HCEC 1CT (cell line): ENCODE data around the gene FKBP5.
"Not testable (repeated sequence)": the region's sequence is repeated elsewhere in the genome, so short reads cannot be mapped to it uniquely, and the experiment has no call there.

Experiments
- DNase-seq: peaks from one replicate; pipeline ENCODE4 v3.0.0-alpha.2; 2017

Gene FKBP5

DNA sequence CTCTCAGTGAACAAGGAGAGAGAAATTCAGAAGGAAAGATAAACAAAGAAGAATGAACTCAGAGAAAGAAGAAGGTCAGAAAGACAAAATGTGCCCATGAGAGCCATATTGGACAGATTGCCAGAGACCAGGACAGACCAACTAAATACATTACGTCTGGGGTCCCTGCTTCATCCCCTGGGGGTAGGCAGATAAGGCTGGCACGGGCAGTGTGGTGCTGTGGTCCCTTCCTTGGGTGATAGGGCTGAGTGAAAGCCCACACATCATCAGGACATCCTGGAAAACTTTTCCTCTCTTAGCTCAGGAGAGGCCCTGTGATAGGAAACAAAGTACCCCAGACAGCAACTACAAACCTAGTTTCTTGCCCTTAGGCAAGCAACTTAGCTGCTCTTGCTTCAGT, 34.9 kb upstream of the FKBP5 start:
- no peak for DNase-seq

GRCh38 chr6:35722121-35722761, 33.5 kb upstream of the FKBP5 start:
- no peak for DNase-seq

DNA sequence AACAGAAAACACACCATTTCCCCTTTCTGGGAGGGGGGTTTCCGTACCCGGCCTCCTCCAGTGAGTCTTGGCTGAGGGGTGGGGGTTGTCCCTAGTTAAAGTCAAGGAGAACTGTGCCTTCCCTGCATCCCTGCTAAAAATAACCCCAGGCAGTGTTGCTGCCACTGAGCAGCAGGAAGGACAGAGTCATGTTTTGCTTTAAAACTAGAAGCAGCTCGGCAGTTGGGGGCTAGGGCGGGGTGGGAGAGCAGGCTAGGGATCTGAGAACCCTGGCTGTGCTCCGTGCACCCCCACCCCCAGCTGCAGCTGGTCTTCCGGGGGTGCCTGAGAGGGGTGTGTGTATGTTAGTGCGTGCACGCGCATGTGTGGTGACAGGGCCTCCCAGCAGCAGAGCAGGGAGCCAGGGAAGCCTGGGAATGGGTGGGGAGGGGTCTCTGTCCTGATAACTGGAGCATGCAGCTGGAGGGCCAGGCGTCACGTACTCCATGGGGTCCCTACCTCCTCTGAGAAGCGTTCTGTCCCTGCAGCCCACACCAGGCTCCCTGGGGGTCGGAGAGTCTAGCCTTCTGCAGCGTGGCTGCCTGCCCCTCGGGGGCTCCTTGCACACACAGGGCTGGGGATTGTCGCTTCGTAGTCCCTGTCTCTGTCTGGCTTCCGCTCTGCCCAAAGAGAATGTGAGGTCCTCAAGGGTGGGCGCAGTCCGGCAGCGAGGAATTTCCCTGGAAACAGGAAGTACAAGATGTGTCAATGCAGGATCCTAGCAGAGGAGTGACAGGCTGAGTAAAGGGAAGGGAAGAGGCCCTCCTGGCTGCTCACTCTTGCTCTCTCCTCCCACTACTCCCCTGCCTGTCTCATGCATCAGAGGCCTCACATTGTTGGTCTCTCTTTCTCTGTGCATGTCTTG, 31.4 kb upstream of the FKBP5 start:
- DNase-seq, result no peak

- DNase-seq, result no peak
Measured at GRCh38 chr6:35719404-35719829, 30.7 kb upstream of the FKBP5 start.

DNA sequence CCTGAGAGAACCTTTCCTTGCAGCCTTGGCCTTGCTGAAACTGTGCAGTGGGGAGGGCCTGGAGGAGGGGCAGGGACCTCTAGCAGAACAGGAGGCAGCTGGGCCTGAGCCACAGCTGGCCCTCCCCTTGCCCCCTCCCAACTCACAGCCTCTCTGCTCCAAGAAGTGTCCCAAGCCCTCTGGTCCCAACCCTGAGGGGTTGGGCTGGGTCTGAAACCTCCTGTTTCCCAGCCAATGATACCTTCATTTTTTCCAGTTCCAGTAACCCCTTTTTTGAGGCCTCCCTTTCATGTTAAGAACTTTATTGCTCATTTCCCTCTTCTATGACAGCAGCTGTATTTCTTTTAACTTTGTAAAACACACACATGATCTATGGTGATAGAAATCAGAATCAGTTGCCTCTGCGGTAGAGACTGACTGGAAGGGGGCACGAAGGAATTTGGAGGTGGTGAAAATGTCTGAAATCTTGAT, 30.2 kb upstream of the FKBP5 start:
- no peak for DNase-seq

GRCh38 chr6:35718375-35718736, 29.6 kb upstream of the FKBP5 start:
- no peak for DNase-seq

GRCh38 chr6:35717449-35718374, 29.0 kb upstream of the FKBP5 start:
- DNase-seq, result no peak

DNA sequence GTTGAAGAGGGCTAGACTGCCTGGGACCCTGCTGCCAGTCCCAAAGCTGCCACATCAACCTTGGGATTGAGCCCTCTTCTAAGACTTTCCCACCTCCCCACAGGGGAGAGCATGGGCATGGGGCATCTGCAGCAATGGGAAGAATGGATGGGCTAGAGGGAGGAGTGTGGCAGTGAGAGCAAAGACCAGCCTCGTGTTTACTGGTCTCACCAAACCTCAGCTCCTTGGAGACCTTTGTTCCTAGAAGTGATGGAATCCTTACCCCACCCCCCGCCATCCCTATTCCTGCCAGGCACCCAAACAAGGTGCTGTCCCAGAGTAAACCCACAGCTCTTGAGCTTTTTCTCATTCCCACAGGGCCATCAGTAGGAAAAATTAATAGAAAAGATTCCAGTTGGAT, 28.1 kb upstream of the FKBP5 start:
- DNase-seq, result no peak

- no peak for DNase-seq
Measured at GRCh38 chr6:35713006-35713767, 24.5 kb upstream of the FKBP5 start.

DNA sequence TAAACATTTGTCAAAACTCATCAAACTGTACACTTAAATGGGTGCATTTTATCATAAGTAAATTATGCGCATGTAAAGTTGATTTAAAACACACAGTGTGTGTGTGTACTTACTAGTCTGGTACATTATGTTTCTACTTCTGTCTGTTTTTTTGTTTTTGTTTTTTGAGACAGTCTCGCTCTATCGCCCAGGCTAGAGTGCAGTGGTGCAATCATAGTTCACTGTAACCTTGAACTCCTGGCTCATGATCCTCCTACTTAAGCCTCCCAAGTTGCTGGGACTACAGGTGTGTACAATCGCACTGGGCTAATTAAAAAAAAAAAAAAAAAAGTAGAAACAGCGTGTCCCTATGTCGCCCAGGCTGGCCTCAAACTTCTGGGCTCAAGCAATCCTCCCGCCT, 23.0 kb upstream of the FKBP5 start:
- DNase-seq, result no peak

DNA sequence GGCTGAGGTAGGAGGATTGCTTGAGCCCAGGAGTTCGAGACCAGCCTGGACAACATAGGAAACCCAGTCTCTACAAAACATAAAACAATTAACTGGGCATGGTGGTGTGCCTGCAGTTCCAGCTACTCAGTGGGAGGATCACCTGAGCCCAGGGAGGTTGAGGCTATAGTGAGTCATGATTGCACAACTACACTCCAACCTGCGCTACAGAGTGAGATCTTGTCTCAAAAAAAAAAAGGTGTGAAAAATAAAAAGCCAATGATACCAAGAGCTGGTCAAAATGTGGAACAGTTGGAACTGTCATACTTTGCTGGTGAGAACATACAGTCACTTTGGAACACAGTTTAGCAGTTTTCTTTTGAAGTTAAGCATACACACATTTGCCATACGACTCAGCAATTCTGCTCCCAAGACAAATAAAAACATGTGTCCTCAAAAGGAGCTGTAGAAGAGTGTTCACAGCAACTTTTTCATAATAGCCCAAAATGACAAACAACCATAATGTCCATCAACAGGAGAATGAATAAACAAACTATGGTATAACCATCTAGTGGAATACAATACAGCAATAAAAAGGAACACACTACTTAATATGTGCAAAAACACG, 21.6 kb upstream of the FKBP5 start:
- DNase-seq, result no peak

GRCh38 chr6:35708585-35708984, 19.9 kb upstream of the FKBP5 start:
- DNase-seq, result no peak

DNA sequence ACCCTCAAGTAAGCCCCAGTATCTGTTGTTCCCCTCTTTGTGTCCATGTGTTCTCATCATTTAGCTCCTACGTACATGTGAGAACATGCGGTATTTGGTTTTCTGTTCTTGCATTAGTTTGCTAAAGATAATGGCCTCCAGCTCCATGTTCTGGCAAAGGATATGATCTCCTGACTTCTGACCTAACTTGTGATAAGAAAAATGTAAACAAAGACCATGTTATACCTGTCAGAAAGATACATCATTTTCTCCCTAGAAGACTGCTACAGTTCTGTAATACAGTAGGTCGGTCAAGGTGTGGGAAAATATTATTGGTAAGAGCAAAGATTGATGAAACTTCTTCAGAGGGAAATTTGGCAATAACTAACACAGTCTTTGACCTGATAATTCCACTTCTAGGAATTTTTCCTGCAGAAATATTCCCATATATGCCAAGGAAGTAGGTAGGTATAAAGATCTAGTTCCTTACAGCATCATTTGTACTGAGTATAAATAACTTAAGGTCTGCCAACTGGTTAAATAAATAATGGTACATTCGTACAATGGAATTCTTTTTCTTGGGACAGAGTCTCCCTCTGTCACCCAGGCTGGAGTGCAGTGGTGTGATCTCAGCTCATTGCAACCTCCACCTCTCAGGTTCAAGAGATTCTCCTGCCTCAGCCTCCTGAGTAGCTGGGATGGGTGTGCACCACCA, 19.1 kb upstream of the FKBP5 start:
- no peak for DNase-seq

GRCh38 chr6:35706468-35706867, 17.8 kb upstream of the FKBP5 start:
- peak; percentile 33 for DNase-seq

GRCh38 chr6:35703554-35703953, 14.8 kb upstream of the FKBP5 start:
- no peak for DNase-seq

DNA sequence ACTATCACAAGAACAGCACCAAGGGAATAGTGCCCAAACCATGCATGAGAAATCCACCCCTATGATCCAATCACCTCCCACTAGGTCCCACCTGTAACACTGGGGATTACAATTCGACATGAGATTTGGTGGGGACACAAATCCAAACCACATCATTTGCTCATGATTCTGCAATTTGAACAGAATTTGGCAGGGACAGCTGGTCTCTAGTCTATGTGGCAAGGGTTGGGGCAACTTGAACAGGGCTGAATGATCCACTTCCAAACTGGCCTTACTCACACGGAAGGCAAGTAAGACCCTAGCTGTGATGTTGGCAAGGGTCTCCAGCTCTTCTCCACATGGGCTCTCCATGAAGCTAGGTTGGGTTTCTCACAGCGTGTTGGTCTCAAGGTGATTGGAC, 10.1 kb upstream of the FKBP5 start:
- DNase-seq, result no peak

GRCh38 chr6:35698430-35698829, 9.7 kb upstream of the FKBP5 start:
- DNase-seq, result not testable (repeated sequence)

- peak; percentile 56 for DNase-seq
Measured at GRCh38 chr6:35694462-35694861, 5.7 kb upstream of the FKBP5 start.

DNA sequence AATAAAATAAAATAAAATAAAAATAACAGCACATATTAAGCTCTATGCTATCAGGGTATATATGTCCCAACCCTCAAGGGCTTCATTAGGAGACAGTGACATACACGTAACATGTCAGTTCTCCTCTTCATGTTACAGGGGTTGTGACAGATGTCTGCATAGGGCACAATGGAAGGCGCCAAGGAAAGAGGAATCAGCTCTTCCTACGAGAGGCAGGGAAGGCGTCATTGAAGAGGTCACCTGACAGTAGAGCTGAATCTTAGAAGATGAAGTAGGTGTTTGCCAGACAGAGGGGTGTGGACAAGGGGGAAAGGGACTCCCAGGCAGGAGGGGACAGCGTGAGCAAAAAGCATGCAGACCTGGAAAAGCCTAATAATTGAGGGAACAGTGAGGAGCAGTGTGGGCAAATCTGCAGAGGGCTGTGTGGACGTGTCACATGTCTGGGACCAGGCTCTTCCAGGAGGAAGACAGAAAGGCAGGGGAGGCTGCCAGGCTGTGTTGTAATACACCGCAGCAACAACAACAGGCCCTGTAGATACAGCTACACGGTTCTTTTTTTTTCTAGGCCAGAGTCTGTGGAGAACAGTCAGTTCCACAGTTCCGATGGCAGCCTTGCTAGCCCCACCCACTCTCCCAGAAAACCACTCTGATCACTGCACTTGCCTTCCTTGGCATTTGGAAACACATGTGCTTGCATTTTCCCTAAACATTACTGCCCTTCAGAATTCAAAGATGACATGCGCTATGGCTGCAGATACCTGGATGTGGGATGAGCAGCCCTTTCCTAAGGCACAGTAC, 2.5 kb upstream of the FKBP5 start:
- peak; percentile 33 for DNase-seq

- DNase-seq, result no peak
Measured at GRCh38 chr6:35690484-35690883, 1.8 kb upstream of the FKBP5 start.
